AG04449 (cell line): ENCODE measurements around the gene CNOT9.
"Not testable (repeated sequence)": the region's sequence is repeated elsewhere in the genome, so short reads cannot be mapped to it uniquely, and the experiment has no call there.

ENCODE experiments used
- CTCF ChIA-PET: fragments of 350-600 bp; formaldehyde crosslinking; extraction: SDS; loops from one replicate; lab custom pipeline; 2021; ENCODE audit warnings: antibody characterized with exemption; lab: Yijun Ruan, JAX
- POLR2A ChIA-PET: fragments of 400-600, 350-600 bp; formaldehyde crosslinking; extraction: SDS; loops from one replicate; lab custom pipeline; 2020; ENCODE audit warnings: antibody characterized with exemption, inconsistent platforms; lab: Yijun Ruan, JAX
- DNase-seq: peaks from one replicate; pipeline ENCODE4 v3.0.0-alpha.2; 2010; ENCODE audit warnings: low read depth, low spot score
- H3K4me3 ChIP-seq: 2 replicates; pipeline ENCODE4 v1.5.1; 2011; ENCODE audit warnings: low read depth, mild to moderate bottlenecking, control low read depth, low read length
- TF ChIP-seq, protein P1 (sequence below): IDR thresholded peaks from one replicate; pipeline ENCODE4 v1.5.1; 2011; ENCODE audit warnings: mild to moderate bottlenecking, moderate library complexity, low read length, control low read depth, inconsistent platforms; ENCODE audit not compliant: insufficient read depth; ENCODE audit errors: missing control alignments

Gene CNOT9, protein sequence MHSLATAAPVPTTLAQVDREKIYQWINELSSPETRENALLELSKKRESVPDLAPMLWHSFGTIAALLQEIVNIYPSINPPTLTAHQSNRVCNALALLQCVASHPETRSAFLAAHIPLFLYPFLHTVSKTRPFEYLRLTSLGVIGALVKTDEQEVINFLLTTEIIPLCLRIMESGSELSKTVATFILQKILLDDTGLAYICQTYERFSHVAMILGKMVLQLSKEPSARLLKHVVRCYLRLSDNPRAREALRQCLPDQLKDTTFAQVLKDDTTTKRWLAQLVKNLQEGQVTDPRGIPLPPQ

DNA sequence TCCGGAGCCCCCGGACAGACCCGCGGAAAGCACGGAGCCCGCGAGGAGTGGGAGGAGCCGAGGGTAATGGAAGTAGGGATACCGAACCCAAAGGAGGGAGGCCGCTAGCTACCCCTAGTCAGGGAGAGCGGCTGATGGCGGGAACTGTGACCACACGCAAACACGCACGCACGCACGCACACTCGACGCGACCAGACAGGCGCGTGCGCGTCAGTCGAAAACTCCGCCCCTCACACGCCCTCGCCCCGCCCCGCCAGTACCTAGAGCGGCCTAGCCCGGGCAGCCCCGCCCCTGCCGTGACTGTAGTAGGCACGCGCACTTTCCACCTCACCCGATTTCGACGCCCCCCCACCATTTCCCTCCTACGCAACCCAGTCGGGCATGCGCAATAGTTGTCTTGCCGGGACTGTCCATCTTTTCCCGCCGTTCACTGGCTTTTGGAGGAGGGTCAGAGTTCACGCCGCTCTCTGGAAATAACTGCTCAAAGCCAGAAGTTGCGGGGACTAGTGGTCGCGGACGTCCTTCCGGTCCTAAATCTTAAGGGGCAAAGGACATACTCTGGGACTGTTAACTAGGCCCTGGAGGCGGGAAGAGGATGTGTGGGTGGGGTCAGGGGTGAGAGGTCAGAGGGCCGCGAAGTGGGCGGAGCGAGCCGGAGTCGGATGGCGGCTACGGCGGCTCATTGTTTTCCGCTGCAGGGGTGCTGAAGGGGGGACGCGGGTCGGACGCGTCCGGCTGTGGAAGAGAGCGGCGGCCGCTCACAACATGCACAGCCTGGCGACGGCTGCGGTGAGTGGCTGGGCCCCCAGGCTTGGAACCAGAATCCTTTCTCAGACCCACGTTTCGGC is at the start of gene CNOT9, which contains the start of gene USP37:
Gene CNOT9, plus strand, starts transcription at position 650 of the 848 bp plus-strand sequence. Its CDS starts 116 bp downstream, at position 766.
Gene USP37, minus strand, starts transcription at position 162 of the 848 bp plus-strand sequence. CDS start 9,698 bp downstream, outside the sequence.
- ChIA-PET POLR2A (interaction anchor here (0.8 kb wide), 1 partner anchor 10 kb away, joined by 3 read pairs; no protein-coding TSS in a partner anchor), CTCF (interaction anchor here (1.1 to 1.6 kb wide), 2 partner anchors 80 to 279 kb away, joined by 3 read pairs; no protein-coding TSS in a partner anchor)

DNA sequence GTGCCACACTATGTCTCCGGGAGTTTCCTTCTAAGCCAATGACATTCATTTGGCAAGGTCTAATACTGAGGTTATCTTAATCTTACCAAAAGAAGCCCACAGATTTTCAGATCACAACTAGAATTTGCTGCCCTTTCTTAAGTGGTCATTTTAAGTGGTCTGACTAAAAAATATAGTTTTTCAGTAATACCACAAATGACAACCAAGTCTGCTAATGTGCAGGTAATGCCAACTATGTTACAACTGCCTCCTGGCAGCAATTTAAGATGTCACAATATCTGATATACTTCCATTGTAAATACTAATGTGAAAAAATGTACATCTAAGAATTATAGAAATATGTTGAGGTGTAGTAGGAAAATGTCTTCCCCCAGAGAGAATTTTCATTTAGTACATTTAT is 49.8 kb upstream of the CNOT9 start:
- no peak overlapping the region for H3K4me3 ChIP-seq
- TF ChIP-seq, protein P1, sequence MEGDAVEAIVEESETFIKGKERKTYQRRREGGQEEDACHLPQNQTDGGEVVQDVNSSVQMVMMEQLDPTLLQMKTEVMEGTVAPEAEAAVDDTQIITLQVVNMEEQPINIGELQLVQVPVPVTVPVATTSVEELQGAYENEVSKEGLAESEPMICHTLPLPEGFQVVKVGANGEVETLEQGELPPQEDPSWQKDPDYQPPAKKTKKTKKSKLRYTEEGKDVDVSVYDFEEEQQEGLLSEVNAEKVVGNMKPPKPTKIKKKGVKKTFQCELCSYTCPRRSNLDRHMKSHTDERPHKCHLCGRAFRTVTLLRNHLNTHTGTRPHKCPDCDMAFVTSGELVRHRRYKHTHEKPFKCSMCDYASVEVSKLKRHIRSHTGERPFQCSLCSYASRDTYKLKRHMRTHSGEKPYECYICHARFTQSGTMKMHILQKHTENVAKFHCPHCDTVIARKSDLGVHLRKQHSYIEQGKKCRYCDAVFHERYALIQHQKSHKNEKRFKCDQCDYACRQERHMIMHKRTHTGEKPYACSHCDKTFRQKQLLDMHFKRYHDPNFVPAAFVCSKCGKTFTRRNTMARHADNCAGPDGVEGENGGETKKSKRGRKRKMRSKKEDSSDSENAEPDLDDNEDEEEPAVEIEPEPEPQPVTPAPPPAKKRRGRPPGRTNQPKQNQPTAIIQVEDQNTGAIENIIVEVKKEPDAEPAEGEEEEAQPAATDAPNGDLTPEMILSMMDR: no peak
- no peak for DNase-seq
- ChIA-PET CTCF (interaction anchor here (1.5 kb wide), 1 partner anchor 226 kb away, joined by 3 read pairs; no protein-coding TSS in a partner anchor), POLR2A (no interaction called here)

More for the DNA sequence above, at the start of gene CNOT9, which contains the start of gene USP37:
- TF ChIP-seq, protein P1: no peak
- DNase-seq: peak; percentile 79
- peak within 1 kb of the TSS; percentile 90 for H3K4me3 ChIP-seq

DNA sequence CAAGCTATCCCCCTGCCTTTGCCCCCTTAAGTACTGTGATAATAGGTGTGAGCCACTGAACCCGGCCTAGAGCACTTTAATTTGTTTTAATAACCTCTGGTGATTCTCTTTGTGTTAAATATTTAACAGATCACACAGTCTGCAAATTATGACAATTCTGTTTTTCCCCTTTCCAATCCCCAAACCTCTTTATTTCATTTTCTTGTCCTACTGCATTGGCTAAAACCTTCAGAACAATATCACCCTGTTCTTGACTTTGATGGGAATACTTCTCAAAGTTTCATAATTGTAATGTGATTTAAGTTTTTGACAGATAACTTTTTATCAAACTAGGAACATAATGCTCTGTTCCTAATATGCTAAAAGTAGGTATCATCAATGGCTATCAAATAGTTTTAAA is 45.0 kb upstream of the CNOT9 start:
- no peak overlapping the region for H3K4me3 ChIP-seq
- ChIA-PET POLR2A (no interaction called here), CTCF (no interaction called here)
- TF ChIP-seq, protein P1: no peak
- DNase-seq: no peak

DNA sequence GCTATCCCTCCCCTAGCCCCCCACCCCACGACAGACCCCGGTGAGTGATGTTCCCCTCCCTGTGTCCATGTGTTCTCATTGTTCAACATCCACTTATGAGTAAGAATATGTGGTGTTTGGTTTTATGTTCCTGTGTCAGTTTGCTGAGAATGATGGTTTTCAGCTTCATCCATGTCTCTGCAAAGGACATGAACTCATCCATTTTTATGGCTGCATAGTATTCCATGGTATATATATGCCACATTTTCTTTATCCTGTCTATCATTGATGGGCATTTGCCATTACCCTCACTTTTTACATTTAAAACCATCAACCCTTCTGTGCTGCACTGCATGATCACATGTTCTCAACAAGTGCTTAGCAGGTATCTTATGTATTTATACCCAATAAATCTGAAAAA is 40.2 kb upstream of the CNOT9 start:
- POLR2A ChIA-PET, CTCF ChIA-PET, H3K4me3 ChIP-seq, DNase-seq: not testable (repeated sequence)

DNA sequence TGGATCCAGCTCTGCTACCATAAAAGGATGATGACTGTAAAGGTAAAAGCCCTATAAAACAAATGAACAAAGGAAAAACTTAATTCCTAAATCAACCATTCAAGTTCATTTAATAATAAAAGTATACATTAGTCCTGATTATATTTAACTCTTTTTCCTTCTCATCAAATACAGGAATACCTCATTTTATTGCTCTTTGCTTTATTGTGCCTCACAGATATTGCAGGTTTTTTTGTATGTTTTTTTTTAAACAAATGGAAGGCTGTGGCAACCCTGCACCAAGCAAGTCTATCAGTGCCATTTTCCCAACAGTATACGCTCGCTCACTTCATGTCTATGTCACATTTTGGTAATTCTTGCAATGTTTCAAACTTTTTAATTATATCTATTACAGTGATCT is 38.6 kb upstream of the CNOT9 start:
- ChIA-PET CTCF (no interaction called here), POLR2A (no interaction called here)
- no peak overlapping the region for H3K4me3 ChIP-seq
- TF ChIP-seq, protein P1: no peak
- no peak for DNase-seq

DNA sequence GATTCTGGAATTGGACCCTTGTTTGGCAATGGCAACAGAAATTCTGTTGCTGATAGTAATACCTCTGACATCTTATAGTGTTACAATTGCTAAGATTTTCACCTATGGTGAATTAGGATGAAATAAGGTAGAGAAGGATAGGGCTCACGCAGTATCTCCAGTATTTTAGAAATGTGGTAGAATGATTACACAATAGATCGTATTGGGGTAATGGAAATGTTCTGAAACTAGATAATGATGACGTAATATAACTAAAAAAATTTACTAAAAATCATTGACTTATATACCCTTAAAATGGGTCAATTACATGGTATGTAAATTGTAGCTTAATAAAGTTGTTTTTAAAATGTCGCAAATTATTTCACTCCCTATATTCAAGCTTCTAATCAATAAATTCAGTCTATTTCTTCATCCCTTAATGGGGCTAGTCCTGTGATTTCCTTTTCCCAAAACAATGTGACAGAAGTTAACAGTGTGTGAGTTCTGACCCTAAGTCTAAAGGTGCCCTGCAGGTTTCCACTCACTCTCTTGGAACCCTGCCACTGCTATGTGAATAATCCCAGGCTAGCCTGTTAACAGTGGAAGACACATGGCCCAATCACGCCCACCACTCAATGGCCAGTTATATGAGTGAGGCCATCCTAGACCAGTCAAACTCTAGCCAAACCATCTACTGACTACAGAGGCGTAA is 31.7 kb upstream of the CNOT9 start:
- TF ChIP-seq, protein P1: no peak
- DNase-seq: no peak
- ChIA-PET CTCF (no interaction called here), POLR2A (no interaction called here)
- no peak overlapping the region for H3K4me3 ChIP-seq
